Gastrocnemius medialis (tissue), 4 donors: ENCODE data around the gene DNA2.

ENCODE experiments used
- CTCF ChIP-seq, 5 experiments: fragments of 450-650 bp in 3 of 5; fragments of 200-600 bp in 2 of 5; sonication (generic) in 2 of 5; IDR thresholded peaks in 4 of 5; conservative IDR thresholded peaks in 1 of 5; 1 replicate in 4 of 5; 2 replicates in 1 of 5; pipeline ENCODE4 v1.5.1; 2016 to 2019; ENCODE audit warnings: antibody characterized with exemption in 5 of 5, mild to moderate bottlenecking in 3 of 5, moderate library complexity in 3 of 5
- POLR2A ChIP-seq, 2 donors: fragments of 450-650 bp; IDR thresholded peaks; one replicate each; pipeline ENCODE4 v1.6.1; 2017; ENCODE audit warnings: antibody characterized with exemption in 2 of 2, mild to moderate bottlenecking in 2 of 2, moderate library complexity in 2 of 2

- no peak for TF ChIP-seq POLR2A (IDR thresholded peaks at IDR 0.05)
- TF ChIP-seq CTCF (IDR thresholded peaks at IDR 0.05 in 4 of 5, conservative IDR thresholded peaks at IDR 0.05 in 1 of 5): no peak
Measured at GRCh38 chr10:68397005-68397404, 74.8 kb downstream of the DNA2 start.
